ENCODE measurements around the gene TNC. TPM values are rescaled to one million over a fixed set of nuclear protein-coding genes. Genes with fewer than 3 reads are reported as not detected.
A peak's percentile ranks its signal among the peaks of the same experiment; 100 is the strongest.

The TNC gene
- total RNA-seq, 4 donors from 2014 or later = 79.7 to 242 (median 161) TPM

GRCh38 chr9:115152281-115152820 lies 34.4 kb upstream of the TNC start:
- no peak for TF ChIP-seq CTCF (IDR thresholded peaks at IDR 0.05)
- no peak for TF ChIP-seq POLR2A (IDR thresholded peaks at IDR 0.05)

GRCh38 chr9:115148721-115149120 lies 30.8 kb upstream of the TNC start:
- Histone ChIP-seq H3K36me3 (no peaks in the 10 kb centered on the region), H3K27me3 (no peaks in the 10 kb centered on the region), H3K4me3 (no peak overlapping the region), H3K9me3 (no peaks in the 10 kb centered on the region), H3K4me1 (peaks cover 3 to 5% of the 10 kb centered on the region in 2 donors), H3K27ac (peak overlapping the region in 1 of 2 donors; percentile 92)
- DNase-seq = no peak
- no peak for TF ChIP-seq POLR2A (IDR thresholded peaks at IDR 0.05)
- no peak for TF ChIP-seq CTCF (IDR thresholded peaks at IDR 0.05)
- intact Hi-C loops (cut with DNase I; ENCODE audit: low total_unique reads) = no loop called here

More at GRCh38 chr9:115152281-115152820, 34.4 kb upstream of the TNC start:
- no peaks in the 10 kb centered on the region for H3K27me3 ChIP-seq
- H3K9me3 ChIP-seq = no peaks in the 10 kb centered on the region
- H3K36me3 ChIP-seq = no peaks in the 10 kb centered on the region
- H3K4me3 ChIP-seq = no peak overlapping the region
- no peak for DNase-seq
- peak overlapping the region; percentile 36 to 93 for H3K27ac ChIP-seq
- intact Hi-C loops (cut with DNase I; ENCODE audit: low total_unique reads) = no loop called here
- H3K4me1 ChIP-seq = peaks cover 0 to 5% of the 10 kb centered on the region in 2 donors

- H3K27ac ChIP-seq = peak overlapping the region; percentile 82 to 92
- intact Hi-C loops (cut with DNase I; ENCODE audit: low total_unique reads) = no loop called here
- peak; percentile 41 to 69 for DNase-seq
Observed at GRCh38 chr9:115146581-115147021, 28.6 kb upstream of the TNC start.

GRCh38 chr9:115144706-115145105 lies 26.7 kb upstream of the TNC start:
- intact Hi-C loops (cut with DNase I; ENCODE audit: low total_unique reads) = no loop called here
- no peak for TF ChIP-seq CTCF (IDR thresholded peaks at IDR 0.05)
- no peak for TF ChIP-seq POLR2A (IDR thresholded peaks at IDR 0.05)
- Histone ChIP-seq H3K4me3 (no peak overlapping the region), H3K27ac (peak overlapping the region; percentile 82 to 92), H3K27me3 (no peaks in the 10 kb centered on the region), H3K36me3 (no peaks in the 10 kb centered on the region), H3K4me1 (peaks cover 3 to 5% of the 10 kb centered on the region in 2 donors), H3K9me3 (no peaks in the 10 kb centered on the region)
- no peak for DNase-seq

More at GRCh38 chr9:115146581-115147021, 28.6 kb upstream of the TNC start:
- no peaks in the 10 kb centered on the region for H3K27me3 ChIP-seq
- TF ChIP-seq CTCF (IDR thresholded peaks at IDR 0.05) = no peak
- TF ChIP-seq POLR2A (IDR thresholded peaks at IDR 0.05) = no peak
- no peak overlapping the region for H3K4me3 ChIP-seq
- peaks cover 3 to 5% of the 10 kb centered on the region in 2 donors for H3K4me1 ChIP-seq
- H3K36me3 ChIP-seq = no peaks in the 10 kb centered on the region
- no peaks in the 10 kb centered on the region for H3K9me3 ChIP-seq

- H3K27me3 ChIP-seq = no peaks in the 10 kb centered on the region
Observed at GRCh38 chr9:115143689-115144088, 25.7 kb upstream of the TNC start.

More at GRCh38 chr9:115143689-115144088, 25.7 kb upstream of the TNC start:
- no peak overlapping the region for H3K4me3 ChIP-seq
- no peak for DNase-seq
- H3K4me1 ChIP-seq = peaks cover 3 to 5% of the 10 kb centered on the region in 2 donors
- intact Hi-C loops (cut with DNase I; ENCODE audit: low total_unique reads) = no loop called here
- H3K9me3 ChIP-seq = no peaks in the 10 kb centered on the region
- no peak for TF ChIP-seq POLR2A (IDR thresholded peaks at IDR 0.05)
- no peak for TF ChIP-seq CTCF (IDR thresholded peaks at IDR 0.05)
- H3K36me3 ChIP-seq = no peaks in the 10 kb centered on the region
- H3K27ac ChIP-seq = no peak overlapping the region
